Inferior parietal cortex (tissue), 1 donor: Measurements from ENCODE around the gene FSCB.
A peak's percentile ranks its signal among the peaks of the same experiment; 100 is the strongest.
"Not testable (repeated sequence)": the region's sequence is repeated elsewhere in the genome, so short reads cannot be mapped to it uniquely, and the experiment has no call there.

Experiments used
- DNase-seq: peaks from one replicate; pipeline ENCODE4 v3.0.0-alpha.2; 2016; ENCODE audit errors: extremely low spot score

Gene FSCB, protein sequence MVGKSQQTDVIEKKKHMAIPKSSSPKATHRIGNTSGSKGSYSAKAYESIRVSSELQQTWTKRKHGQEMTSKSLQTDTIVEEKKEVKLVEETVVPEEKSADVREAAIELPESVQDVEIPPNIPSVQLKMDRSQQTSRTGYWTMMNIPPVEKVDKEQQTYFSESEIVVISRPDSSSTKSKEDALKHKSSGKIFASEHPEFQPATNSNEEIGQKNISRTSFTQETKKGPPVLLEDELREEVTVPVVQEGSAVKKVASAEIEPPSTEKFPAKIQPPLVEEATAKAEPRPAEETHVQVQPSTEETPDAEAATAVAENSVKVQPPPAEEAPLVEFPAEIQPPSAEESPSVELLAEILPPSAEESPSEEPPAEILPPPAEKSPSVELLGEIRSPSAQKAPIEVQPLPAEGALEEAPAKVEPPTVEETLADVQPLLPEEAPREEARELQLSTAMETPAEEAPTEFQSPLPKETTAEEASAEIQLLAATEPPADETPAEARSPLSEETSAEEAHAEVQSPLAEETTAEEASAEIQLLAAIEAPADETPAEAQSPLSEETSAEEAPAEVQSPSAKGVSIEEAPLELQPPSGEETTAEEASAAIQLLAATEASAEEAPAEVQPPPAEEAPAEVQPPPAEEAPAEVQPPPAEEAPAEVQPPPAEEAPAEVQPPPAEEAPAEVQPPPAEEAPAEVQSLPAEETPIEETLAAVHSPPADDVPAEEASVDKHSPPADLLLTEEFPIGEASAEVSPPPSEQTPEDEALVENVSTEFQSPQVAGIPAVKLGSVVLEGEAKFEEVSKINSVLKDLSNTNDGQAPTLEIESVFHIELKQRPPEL

GRCh38 chr14:44507183-44507582, at the start of gene FSCB:
Gene FSCB (minus strand): TSS chr14:44507283. CDS start chr14:44506987, 296 bp downstream.
- DNase-seq = no peak

GRCh38 chr14:44531658-44532057, 24.6 kb upstream of the FSCB start:
- DNase-seq = no peak

DNA sequence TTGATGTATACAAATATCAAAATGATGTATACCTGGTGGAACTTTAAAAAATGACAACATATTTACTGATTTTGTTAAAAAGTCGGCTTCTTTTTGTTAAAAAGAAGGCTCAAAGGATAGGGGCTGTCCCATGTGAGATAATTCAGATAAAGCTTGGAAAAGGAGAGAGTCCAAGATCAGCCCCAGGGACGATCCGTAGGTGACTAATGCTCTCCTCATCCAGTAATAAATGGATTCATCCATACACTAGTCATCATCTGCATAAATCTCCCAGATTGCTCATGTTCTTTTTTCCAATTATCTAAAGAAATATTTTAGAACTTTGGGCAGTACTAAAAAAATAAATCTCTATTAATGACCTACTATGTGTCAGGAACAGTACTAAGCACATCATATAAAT, 23.4 kb upstream of the FSCB start:
- no peak for DNase-seq

- peak; percentile 39 for DNase-seq
Measured at GRCh38 chr14:44529026-44529425, 21.9 kb upstream of the FSCB start.

GRCh38 chr14:44528180-44528579, 21.1 kb upstream of the FSCB start:
- DNase-seq = no peak

DNA sequence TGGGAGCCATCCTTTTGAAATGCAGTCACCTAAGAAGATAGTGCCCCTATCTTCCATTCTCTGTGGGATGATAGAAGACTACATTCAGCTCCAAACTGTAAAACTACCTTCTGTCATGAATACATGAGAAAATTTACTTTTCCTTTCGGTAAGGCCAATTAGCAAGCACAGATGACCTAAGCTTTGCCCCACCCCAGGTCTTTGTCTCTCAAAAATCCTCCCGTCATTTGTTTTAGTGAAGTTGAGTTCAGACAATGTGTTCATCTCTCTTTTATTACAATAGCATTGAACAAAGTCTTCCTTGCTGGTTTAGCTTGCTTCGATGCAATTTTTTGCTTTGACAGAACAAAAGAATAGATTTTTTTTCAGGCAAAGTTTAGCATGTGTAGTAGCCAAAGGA, 18.2 kb upstream of the FSCB start:
- no peak for DNase-seq

DNA sequence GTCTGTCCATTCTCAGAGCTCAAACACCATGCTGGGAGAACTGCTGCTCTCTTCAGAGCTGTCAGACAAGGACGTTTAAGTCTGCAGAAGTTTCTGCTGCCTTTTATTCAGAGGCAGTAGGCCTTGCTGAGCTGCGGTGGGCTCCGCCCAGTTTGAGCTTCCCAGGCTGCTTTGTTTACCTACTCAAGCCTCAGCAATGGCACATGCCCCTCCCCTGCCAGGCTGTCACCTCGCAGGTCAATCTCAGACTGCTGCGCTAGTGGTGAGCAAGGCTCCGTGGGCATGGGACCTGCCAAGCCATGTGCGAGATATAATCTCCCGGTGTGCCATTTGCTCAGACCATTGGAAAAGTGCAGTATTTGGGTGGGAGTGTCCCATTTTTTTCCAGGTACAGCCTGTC, 8.6 kb upstream of the FSCB start:
- not testable (repeated sequence) for DNase-seq

GRCh38 chr14:44508834-44509233, 1.8 kb upstream of the FSCB start:
- DNase-seq = no peak

DNA sequence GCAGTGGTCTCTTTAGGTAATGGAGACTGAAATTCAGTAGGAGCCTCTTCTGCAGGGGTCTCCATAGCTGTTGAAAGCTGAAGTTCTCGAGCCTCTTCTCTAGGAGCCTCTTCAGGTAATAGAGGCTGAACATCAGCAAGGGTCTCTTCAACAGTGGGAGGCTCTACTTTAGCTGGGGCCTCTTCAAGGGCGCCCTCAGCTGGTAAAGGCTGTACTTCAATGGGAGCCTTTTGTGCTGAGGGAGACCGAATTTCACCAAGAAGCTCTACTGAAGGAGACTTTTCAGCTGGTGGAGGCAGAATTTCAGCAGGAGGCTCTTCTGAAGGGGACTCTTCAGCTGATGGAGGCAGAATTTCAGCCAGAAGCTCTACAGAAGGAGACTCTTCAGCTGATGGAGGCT, 1.5 kb downstream of the FSCB start:
- no peak for DNase-seq

DNA sequence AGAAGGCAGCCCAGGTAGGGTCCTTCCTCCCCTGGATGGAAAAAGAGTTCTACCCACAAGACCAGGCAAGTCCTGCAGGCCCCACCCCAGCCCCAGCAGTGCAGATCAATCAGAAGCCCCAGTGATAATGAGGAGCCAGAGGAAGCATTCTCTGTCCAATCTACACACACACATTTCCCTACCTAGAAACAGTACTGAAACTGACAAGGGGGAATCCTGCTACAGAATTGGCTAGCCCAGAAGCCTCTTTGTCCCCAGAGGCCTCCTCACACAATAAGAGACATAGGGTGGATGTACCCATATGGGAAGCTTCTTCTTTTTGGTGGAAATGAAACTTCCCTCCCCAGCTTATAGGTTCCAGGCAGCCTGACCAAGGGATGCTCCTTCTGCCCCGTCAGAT, 9.9 kb downstream of the FSCB start:
- DNase-seq = no peak

- DNase-seq = no peak
Measured at GRCh38 chr14:44494137-44494536, 12.9 kb downstream of the FSCB start.

GRCh38 chr14:44490966-44491365, 16.1 kb downstream of the FSCB start:
- DNase-seq = no peak

GRCh38 chr14:44477953-44478352, 29.1 kb downstream of the FSCB start:
- no peak for DNase-seq

GRCh38 chr14:44468771-44469170, 38.3 kb downstream of the FSCB start:
- DNase-seq = no peak

- DNase-seq = no peak
Measured at GRCh38 chr14:44463356-44464004, 43.6 kb downstream of the FSCB start.

GRCh38 chr14:44462381-44462780, 44.7 kb downstream of the FSCB start:
- no peak for DNase-seq

- DNase-seq = no peak
Measured at GRCh38 chr14:44461811-44462210, 45.3 kb downstream of the FSCB start.
